ENCODE measurements around the gene TMEM132D. TPM values are rescaled to one million over a fixed set of nuclear protein-coding genes. Genes with fewer than 3 reads are reported as not detected.
A peak's percentile ranks its signal among the peaks of the same experiment; 100 is the strongest.
"Not testable (repeated sequence)": the region's sequence is repeated elsewhere in the genome, so short reads cannot be mapped to it uniquely, and the experiment has no call there.

TMEM132D gene
- total RNA-seq, 4 donors from 2014 or later = not detected

DNA sequence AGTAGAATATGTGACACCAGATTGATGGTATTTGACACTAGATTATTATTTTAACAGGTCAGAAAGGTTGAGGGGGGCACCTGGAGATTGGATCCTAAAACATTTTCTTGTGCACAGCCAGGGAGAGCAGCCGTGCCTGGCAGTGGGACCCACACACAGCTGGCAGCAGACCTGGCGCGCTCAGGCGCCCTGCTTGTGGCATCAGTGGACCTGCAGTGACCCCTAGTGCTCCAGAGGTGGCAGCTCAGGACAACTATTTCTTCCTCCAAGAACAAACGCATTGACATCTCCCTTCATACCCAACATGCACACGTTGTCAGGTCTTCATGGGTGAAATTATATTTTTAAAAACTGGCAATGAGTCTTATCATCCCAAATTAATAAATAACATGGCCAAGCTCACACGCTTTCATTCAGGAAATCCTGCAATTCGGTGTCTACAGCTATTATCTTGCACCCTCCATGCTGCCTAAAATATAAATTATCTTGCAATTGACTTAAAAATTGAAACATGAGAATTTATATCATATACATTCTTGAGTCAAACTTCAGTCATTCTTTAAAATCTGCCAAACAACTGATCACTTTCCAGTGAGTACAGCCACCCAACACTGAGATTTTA, 7.7 kb upstream of the TMEM132D start:
- DNase-seq (ENCODE audit: low spot score) (no peak), ATAC-seq (ENCODE audit: low FRiP score) (no peak)
- TF ChIP-seq, protein P1, sequence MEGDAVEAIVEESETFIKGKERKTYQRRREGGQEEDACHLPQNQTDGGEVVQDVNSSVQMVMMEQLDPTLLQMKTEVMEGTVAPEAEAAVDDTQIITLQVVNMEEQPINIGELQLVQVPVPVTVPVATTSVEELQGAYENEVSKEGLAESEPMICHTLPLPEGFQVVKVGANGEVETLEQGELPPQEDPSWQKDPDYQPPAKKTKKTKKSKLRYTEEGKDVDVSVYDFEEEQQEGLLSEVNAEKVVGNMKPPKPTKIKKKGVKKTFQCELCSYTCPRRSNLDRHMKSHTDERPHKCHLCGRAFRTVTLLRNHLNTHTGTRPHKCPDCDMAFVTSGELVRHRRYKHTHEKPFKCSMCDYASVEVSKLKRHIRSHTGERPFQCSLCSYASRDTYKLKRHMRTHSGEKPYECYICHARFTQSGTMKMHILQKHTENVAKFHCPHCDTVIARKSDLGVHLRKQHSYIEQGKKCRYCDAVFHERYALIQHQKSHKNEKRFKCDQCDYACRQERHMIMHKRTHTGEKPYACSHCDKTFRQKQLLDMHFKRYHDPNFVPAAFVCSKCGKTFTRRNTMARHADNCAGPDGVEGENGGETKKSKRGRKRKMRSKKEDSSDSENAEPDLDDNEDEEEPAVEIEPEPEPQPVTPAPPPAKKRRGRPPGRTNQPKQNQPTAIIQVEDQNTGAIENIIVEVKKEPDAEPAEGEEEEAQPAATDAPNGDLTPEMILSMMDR (IDR thresholded peaks at IDR 0.05) = peak in 1 of 3 donors; percentile 12

DNA sequence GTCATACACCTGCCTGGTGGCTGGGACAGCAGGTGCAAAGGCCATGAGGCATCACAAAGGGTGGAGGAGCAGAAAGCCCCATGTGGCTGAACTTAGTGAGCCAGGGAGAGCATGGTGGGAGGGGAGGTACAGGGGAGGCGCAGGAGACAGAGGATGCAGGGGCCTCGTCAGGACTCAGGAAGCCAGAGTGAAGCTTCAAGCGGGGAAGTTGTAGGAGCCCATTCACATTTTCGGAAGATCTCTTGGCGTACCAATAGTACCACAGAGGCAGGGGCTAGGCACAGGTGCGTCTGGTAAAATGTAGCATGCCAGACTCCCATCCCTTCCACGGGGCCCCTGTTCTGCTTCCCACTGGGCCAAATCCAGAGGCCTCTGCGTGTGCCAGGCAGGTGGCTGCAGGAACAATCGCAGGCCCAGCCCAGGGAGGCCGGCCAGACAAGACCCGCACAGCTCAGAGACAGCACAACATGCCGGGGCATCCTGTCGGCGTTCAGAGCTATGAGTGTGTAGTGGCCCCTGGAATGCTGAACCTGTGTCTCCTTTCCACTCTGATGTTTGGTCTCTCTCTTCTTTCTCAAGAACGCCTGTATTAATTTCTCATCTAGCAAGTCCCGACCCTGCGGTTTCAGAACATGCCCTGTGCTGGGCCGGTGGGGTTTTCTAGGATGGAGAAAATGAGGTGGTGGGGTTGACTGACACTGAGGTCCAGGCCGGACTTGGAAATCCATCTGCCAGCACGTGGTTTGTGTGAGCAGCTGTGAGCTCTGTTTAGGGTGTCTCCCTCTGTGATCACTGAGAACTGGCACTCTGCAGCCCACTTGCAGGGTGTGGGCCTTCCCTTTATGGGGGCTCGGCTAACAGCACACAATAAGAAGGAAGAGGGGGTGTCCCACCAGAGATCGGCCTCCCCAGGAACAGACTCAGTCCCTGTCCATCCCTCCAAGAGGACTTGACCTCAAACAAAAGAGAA, 5.5 kb upstream of the TMEM132D start:
- ATAC-seq (ENCODE audit: low FRiP score) (no peak), DNase-seq (ENCODE audit: low spot score) (no peak)
- TF ChIP-seq, protein P1 (IDR thresholded peaks at IDR 0.05) = no peak

DNA sequence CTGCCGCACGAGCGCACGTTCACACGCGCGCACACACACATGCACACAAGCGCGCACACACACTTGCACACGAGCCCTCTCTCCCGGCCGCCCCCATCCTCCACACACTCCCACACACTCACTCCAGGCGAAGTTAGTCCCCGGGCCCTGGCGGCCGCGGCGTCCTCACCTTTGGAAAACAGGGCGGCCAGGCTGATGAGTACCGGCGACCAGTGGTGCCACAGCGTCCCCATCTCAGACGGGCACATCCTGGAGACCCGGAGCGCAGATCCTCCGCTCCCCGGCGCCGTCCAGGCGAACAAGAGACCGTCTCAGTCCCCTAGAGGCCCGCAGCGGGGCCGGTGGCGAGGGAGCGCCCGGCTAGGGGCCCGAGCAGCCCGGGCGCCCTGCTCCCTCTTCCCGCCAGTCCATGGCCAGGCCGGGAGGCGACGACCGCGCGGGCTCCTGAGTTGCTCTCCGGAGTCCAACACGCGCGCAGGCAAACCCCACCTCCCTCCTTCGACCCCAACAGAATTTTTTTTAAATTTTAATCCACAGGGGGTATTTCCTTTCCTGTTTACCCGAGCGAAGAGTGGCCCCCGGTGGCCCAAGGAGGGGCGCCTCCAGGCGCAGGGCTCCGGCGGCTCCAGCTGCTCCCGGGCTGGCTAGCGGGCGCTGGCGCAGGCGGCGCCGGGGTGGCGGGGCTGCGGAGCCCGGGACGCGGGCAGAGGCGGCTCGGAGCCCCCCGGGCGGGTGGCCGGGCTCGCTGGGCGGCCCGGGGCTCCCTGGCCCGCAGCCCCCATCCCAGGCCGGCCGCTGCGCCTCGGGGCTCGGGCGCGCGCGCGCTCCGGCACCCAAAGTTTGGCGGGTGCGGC, 506 bp downstream of the TMEM132D start:
- TF ChIP-seq, protein P1 (IDR thresholded peaks at IDR 0.05) = no peak
- no peak for DNase-seq (ENCODE audit: low spot score)
- no peak for ATAC-seq (ENCODE audit: low FRiP score)

DNA sequence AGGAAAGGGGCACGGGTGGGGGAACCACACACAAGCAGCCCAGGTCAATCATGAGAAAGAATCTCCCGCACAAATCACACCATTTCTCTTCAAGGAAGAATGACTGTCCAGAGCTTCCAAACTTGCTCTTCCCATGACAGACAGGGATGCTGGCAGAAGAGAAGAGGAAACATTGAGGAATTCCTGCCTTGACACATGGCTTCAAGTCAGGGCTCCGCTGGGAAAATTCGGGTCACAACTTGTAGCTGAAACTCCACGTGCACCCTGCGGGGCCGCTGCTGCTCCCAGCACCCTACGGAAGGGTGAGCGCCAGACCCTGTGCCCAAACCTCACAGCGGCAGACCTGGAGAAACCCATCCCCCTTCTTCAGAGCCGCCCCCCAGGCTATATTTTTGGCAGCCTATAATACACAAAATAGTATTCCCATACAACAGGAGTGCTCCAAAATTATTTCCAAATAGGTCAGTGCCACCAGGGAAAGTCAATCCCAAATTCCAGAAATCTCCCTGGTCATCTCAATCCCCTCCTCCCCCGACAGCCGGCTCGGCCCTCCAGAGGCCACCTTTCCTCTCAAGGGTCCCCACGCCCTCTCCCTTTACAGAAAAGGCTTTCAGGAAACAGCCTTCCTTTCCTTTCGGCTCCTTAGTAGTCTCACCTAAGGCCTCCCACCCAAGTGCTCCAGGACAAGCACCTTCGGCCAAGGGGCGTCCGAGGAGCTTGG, 1.3 kb downstream of the TMEM132D start:
- DNase-seq (ENCODE audit: low spot score) (no peak), ATAC-seq (ENCODE audit: low FRiP score) (no peak)
- TF ChIP-seq, protein P1 (IDR thresholded peaks at IDR 0.05) = no peak

DNA sequence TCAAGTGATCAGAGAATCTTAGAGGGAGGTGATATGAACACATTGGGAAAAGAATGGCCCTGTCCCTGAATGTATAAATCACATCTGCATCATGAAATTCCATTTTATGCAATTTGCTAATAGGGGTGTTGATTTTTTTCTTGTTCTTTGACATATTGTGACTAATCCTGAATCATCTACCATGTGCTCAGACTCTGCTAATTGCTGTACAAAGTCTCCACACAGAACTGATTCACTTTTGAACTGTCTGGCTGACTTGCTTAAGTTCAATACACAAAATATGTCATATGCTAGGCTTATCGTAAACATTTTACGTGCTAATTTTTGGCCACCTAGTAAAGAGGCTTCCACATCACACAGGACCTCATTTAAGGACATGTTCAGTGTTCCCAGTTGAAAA, 2.6 kb downstream of the TMEM132D start:
- ATAC-seq (ENCODE audit: low FRiP score) (no peak), DNase-seq (ENCODE audit: low spot score) (no peak)
- TF ChIP-seq, protein P1 (IDR thresholded peaks at IDR 0.05) = no peak

DNA sequence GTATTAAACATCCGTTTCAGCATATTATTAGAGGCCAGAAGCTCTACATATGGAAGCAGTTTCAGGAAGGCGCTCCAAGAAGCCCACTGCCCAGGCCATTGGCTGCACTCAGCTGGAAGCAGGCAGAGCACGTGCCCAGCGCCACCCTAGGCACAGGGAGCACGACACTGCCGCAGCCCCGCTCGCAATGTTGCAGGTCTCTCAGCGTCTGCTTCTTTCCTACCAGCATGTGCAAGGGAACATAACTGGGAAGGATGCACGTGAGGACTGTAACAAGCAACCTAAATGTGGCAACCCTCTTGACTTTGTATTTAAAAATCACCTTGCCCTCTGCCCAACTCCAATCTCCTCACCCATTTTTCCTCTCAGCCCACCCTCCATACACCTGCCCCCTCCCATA, 3.5 kb downstream of the TMEM132D start:
- DNase-seq (ENCODE audit: low spot score) (no peak), ATAC-seq (ENCODE audit: low FRiP score) (no peak)
- TF ChIP-seq, protein P1 (IDR thresholded peaks at IDR 0.05) = no peak

DNA sequence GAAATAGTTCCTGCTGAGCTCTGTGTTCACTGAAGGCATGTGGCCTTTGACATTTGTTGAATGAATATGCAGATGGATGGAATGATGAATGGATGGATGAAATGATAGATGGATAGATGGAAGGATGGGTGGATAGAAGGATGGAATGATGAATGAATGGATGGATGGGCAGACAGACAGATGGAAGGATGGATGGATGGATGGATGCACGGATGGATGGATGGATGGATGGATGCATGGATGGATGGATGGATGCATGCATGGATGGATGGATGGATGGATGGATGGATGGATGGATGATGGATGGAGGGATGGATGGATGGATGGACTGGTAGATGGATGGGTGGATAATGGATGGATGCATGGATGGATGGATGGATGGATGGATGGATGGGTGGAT, 4.8 kb downstream of the TMEM132D start:
- not testable (repeated sequence) for ATAC-seq (ENCODE audit: low FRiP score); DNase-seq (ENCODE audit: low spot score)

Measured in omental fat pad (tissue), 4 donors.